ENCODE measurements around the gene ZFR.
"Not testable (repeated sequence)": the region's sequence is repeated elsewhere in the genome, so short reads cannot be mapped to it uniquely, and the experiment has no call there.

The ZFR gene

DNA sequence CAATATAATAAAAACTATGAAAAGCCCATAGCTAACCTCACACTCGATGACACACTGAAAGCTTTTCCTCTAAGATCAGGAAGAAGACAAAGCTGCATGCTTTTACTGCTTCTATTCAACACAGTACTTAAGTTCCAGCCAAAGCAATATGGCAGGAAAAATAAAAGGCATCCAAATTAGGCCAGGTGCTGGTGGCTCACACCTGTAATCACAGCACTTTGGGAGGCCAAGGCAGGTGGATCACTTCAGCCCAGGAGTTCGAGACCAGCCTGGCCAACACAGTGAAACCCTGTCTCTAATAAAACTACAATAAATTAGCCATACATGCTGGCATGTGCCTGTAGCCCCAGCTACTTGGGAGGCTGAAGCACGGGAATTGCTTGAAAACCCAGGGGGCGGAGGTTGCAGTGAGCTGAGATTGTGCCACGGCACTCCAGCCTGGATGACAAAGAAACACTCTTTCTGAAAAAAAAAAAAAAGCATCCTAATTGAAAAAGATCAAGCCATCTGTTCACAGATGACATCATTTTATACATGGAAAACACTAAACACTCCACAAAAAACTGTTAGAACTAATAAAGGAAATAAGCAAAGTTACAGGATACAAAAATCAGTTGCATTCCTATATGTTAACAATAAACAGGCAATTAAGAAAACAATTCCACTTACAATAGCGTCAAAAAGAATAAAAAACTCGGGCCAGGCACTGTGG is 17.9 kb downstream of the ZFR start:
- DNase-seq = no peak
- intact Hi-C loops (cut with DNase I) = no loop called here

DNA sequence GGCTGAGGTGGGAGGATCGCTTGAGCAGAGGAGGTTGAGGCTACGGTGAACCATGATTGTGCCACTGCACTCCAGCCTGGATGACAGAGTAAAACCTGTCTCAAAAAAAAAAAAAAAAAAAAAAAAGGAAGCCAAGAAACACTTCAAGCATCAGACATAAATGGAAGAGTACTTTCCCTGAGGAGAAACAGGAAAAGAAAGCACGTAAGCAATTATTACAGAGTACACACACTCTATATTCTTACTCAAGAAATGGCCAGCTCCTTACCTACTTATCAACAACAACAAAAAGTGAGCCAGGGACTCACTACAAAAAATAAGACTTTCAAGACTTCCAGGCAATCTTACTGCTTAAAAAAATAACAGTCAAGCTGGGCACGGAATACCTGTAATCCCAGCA is 21.8 kb downstream of the ZFR start:
- intact Hi-C loops (cut with DNase I) = no loop called here
- DNase-seq = no peak

DNA sequence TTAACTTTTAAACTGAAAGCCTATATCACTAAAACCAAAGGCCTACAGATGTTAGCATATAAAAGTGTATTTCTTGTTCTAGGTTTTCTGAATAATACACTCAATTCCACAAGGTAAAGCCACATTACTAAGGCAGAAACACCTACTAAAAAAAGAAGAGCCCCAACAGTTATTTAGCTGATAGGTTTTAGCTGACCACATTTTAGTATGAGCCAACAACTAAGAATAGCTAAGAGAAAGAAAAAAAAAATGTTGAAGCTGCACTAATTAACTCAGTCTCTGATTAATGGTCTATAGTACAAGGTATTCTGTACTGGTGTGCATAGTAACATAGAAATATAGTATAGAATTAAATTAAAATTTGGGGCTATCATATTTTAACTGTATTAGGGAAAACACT is 23.5 kb downstream of the ZFR start:
- intact Hi-C loops (cut with DNase I) = no loop called here

DNA sequence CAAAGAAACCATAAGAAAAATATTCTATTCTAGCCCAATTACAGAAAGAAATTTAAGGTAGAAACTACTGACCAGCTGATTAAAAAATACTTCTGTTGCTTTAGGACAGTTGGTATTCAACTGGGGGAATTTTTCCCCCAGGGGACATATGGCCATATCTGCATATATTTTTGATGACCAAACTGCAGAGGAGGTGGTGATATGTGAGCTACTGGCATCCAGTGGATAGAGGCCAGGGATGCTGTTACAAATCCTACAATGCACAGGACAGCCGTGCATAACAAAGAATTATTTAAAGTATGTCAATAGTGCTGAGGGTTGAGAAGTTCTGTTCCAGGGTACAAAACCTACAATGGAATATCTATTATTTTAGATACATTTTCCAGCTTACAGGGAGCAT is 24.0 kb downstream of the ZFR start:
- intact Hi-C loops (cut with DNase I) = no loop called here
- no peak for DNase-seq

More for the DNA sequence above, 23.5 kb downstream of the ZFR start:
- no peak for DNase-seq

DNA sequence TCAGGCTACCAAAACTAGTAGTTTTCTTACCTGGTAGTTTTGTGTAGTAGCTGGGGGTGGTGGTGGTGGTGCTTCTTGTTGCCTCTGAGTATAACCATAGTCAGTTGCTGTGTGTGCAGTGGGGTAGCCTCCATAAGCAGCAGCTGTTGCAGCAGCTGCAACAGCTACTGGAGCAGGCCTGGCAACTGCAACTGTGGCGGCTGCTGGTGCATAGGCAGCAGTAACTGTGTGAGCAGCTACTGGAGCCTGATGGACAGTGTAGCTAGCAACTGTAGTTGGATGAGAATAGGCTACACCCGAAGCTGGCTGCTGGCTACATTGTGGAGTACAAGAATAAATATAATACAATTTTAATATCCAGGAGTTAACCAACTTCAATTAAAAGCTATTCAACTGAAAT is 24.7 kb downstream of the ZFR start:
- intact Hi-C loops (cut with DNase I) = no loop called here
- DNase-seq = peak in 26 of 42 donors; percentile 15 to 66 (median 31)

DNA sequence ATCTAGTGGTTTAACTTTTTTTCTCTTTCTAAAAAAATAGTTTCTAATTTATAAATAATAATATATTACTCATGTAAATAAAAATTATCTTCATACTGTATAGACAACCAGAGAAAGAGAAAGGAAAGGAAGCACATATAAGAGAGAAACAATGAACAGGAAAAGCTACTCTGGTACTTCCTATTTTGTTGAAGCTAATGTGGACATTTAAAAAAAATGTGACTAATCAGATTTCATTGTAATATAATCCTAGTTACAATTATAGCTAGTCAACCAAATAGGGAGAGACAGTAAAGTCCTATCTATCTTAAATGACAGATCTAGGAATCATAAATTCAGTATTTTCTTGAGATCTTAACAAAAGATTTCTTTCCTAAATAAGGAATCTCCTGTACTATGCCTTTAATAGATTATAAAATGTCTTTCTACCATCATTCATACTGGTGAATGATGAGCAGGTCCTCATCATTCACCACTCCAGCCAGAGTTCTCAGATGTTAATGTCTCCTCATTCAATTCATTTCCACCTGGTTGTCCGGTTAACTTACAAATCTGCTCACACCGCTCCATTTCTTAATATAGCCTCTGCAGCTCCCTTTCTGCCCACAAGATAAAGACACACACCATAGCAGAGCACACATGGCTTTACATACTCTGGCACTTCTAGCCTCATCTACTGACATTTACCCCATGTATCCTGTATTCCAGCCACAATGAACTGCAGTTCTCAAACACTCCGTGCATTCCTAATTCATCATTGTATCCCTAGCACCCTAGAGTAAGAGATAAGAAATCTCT is 30.9 kb downstream of the ZFR start:
- no peak for DNase-seq
- intact Hi-C loops (cut with DNase I) = no loop called here

DNA sequence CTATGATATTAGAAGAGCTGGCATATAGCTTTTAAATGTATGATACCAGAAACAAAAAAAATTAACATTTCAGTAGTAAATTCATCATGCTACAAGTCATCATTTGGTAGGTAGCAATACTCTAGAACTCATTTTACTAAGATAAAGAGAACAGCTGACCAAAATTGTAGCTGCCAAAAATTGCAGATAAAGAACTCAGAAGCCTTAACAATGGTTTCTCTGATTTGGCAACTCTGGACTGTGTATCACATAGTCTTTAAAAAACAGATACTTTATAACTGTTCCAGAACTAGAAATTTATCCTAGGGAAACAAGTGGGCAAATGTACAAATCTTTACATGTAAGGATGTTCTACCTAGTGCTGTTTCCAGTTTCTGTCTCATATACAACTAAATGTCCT is 33.9 kb downstream of the ZFR start:
- DNase-seq = no peak

DNA sequence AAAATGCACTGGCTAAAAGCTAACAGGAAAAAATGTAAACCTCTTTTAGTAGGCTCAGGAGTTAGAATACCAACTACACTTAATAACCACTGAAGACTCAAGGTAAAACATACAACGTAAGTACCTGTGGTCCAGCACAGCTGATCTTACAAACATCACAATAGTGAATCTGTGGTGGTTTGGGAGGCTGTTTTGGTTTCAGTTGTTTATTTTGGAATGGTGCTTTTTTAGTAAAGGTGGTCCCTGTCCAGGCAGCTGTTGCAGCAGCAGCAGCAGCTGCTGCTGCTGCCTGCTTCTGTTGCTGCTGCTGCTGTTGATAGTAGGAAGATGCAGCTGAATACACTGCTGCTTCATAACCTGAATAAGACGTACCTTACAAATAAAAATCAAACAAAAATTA is 37.9 kb downstream of the ZFR start:
- intact Hi-C loops (cut with DNase I) = no loop called here
- no peak for DNase-seq

More for the DNA sequence above, 33.9 kb downstream of the ZFR start:
- intact Hi-C loops (cut with DNase I) = no loop called here

DNA sequence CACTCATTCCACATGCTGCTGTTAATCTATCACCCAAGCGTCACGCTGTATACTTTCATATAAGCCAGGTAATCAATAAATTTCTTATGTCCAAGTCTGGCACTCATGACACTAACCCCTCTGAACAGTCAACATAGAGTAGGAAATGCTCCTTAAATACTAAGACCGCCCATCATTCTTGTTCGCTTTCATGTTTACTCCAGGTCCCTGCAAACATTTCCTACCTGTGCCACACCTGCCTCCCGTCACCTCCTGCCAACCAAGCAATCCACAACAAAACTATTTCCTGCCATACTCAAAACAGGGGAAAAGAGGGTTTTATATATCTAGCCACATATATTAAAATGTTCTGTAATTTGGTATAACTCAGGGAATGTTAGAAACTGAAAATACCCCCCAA is 39.0 kb downstream of the ZFR start:
- DNase-seq = no peak
- intact Hi-C loops (cut with DNase I) = no loop called here

DNA sequence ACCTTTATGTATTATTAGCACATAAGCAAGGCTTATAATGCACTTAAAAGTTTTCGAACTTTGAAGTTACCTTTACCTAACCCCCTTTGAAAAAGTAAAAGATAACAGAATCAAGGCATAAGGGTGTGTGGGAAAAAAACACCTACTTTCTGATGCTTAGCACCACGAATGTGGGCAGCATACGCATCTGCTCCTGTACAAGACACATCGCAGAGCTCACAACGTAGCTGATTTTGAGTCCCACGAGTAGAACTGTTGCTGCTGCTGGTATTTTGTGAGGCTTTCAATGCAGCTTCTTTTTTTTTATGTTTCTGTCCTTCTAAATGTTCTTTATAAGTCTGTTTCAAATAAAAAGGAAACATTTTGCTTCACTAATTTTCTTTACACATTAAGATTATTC is 40.8 kb downstream of the ZFR start:
- peak in 25 of 42 donors; percentile 14 to 87 (median 51) for DNase-seq
- intact Hi-C loops (cut with DNase I) = no loop called here

DNA sequence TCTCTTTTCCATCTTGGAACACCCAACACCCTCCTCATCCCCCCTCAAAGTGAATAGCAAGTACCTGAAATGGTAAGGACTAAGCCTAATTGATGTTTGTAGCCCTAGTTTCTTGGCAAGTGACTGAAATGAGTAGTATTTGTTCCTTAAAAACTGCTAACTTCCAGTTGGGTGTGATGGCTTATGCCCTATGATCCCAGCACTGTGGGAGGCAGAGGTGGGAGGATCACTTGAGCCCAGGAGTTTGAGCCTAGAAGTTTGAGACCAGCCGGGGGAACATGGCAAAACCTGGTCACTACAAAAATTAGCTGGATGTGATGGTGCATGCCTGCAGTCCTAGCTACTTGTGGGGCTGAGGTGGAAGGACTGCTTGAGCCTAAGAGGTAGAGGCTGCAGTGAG is 44.1 kb downstream of the ZFR start:
- intact Hi-C loops (cut with DNase I) = no loop called here
- no peak for DNase-seq

DNA sequence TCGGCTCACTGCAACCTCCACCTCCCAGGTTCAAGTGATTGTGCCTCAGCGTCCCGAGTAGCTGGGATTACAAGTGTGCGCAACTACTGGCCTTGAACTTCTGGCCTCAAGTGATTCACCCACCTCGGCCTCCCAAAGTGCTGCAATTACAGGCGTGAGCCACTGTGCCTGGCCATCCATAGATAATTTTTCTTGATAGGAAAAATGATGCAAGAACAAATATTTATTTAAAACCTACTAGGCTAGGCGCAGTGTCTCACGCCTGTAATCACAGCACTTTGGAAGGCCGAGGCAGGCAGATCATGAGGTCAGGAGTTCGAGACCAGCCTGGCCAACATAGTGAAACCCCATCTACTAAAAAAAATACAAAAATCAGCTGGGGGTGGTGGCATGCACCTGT is 45.8 kb downstream of the ZFR start:
- intact Hi-C loops (cut with DNase I); DNase-seq: not testable (repeated sequence)

DNA sequence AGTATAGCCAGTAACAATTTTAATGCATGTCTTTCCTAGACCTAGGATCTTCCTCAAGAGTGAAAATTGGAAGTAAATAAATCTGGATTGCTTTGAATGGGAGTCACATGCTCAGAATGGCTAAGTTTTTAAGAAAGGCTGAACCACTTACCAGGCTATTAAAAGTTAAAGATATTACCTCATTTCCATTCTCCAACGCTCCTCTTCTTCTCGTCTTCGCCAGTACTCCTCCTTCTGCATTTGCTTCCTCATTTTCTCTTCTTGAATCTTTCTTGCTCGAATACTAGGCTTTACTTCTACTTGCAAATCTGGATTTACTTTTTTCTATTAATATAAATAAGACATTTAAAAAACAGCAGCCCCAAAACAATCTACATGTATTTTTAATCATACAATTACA is 49.6 kb downstream of the ZFR start:
- DNase-seq = no peak
- intact Hi-C loops (cut with DNase I) = no loop called here

DNA sequence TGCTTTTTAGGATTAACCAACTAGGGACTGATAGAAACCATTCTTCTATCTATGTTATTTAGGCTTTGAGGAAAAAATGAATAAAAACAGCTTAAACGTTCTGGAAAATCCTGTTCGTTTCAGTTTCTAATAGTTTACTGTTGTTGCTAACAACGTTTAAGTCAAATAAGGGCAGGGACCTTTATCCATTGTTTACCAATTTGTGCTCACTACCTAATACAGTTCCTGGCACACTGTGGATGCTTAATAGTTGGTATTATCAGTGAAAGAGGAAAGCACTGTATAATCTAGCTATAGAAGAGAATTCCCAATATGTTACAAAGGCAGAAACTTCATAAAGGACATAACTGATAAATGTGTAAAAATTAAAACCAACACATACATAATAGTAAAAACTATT is 52.5 kb downstream of the ZFR start:
- intact Hi-C loops (cut with DNase I) = no loop called here

DNA sequence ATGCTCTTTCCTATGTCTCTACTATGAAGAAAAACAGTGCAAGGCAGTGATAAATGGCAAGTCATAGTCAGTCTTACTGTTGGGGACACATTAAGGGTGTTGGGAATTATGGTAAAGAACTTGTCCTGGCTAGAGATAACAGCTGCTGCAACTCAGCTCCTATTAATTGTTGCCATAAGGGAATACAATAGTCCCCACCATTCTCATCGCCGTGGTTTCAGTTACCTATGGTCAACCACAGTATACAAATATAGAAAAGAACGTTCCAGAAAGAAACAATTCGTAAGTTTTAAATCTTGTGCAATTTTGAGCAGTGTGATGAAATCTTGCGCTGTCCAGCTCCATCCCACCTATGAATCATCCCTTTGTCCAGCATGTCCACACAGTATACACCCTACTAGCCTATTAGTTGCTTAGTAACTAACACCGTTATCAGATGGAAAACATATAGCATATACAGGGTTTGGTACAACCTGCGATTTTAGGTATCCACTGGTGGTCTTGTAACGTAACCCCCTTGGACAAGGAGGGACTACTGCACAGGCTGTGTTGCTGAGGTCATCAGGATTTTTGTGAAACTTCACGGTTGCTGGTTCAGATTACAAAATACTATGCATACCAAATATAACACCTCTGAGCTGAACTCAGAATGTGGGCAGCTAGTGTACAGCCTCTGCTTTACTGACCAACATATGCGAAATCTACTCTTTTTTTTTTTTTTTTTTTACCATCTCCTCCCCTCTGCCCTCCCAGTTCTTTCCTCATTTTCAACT is 53.5 kb downstream of the ZFR start:
- no peak for DNase-seq
- intact Hi-C loops (cut with DNase I) = no loop called here

More for the DNA sequence above, 52.5 kb downstream of the ZFR start:
- no peak for DNase-seq

DNA sequence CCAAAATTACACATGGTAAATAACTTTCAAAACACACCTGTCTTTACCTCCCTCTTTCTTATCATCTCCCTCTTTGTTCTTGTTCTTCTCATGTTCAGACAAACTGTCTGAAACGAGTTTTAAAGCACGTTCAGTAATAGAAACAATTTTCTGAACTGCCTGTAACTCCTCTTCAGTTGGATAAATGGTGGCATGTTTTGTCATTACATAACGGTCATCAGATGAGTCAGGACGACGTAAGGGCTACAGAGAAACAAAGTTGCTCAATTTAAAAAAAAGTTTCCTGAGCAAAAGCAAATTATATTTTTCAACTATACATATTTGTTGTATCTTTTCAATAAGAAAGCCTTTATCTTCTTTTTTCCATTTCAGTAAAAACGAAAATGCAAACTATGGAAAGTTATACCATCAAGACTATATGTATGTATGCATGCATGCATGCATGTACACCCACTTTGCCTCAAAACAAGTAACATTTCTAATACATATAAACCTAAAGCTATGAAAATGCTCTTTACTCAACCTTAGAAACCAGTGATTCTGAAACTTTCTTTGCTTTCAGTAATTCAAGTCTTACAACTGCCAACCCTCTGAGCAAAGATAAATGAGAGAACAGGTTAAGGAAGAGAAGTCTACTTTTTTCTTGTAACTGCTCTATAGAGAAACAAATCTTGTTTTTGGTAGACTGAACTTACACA is 56.0 kb downstream of the ZFR start:
- DNase-seq = no peak
- intact Hi-C loops (cut with DNase I) = no loop called here

DNA sequence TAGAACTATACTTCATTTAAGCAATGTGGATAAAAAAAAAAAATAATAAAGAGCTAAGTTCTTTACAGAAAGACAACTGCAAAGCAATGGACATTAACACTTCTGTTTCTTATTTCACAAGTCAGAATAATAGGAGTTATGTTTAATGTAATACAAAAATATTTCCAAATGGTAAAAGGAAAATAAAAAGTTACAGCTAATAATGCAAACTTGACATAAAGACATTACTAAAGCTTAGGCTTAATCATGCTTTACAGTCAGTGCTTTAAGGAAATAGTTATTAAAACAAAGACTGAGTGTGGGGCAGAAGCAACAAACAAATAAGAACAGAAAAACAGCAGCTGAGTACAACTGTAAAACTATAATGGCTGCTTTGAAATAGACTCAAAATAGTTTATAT is 56.7 kb downstream of the ZFR start:
- intact Hi-C loops (cut with DNase I) = no loop called here
- no peak for DNase-seq

DNA sequence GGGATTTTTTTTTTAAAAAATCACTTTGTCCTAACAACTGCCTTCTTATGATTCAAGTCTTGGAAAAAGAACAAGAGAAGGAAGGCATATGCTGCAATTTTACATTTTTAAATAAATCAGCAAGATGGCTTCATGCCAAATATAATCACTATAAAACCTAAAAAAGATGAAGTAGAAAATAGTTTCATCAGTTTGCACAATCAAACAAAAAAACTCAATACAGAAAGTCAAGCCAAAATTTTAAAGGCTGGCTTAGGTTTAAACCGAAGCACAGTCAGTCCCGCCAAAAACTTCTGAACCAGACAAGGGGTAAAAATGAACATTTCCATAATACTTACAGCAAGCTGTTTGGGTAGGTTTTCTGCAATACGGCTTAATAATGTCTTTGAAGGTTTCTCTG is 57.3 kb downstream of the ZFR start:
- intact Hi-C loops (cut with DNase I) = no loop called here

DNA sequence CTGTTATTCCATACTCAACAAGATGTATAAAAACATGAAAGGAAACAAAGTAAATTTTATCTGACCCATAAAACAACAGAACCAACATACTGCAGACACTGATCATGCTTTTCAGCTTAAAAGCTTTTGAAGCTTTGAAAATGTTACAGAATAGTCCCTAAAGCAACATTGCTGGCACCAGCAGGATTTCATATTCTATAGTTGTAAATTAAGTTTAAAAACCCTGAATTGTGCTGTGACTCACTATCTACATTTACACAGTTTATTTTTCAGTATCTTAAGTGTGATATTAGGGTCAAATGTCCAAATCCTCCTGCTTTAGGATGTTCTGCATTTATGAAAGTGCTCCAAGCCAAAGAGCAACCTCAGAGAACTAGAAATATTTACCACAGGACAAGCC is 59.9 kb downstream of the ZFR start:
- DNase-seq = no peak
- intact Hi-C loops (cut with DNase I) = no loop called here

More for the DNA sequence above, 57.3 kb downstream of the ZFR start:
- no peak for DNase-seq

DNA sequence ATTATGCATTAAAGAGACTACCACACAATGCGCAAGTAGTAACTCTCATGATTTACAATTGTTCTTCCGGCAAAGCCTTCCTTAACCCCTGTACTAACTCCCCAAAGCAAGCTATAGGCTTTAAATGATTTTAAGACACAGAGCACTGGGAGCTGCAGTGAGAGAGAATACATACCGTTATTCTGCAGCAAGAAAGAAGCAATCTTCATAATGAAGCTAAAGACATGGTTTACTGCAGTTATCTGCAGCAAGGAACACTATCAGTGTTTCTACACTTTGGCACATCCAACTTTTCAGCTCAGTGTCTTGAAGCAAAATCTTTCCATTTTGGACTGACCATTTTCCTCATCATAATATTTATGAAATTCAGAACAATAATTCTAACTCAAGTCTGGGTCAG is 61.0 kb downstream of the ZFR start:
- no peak for DNase-seq
- intact Hi-C loops (cut with DNase I) = no loop called here
